Panc1 (cell line): ENCODE measurements around the gene DHRSX.

Experiments used
- POLR2AphosphoS5 ChIP-seq: IDR thresholded peaks from 2 replicates; pipeline ENCODE4 v1.6.1; 2012; ENCODE audit warnings: mild to moderate bottlenecking, low read depth, low read length, moderate library complexity
- TF ChIP-seq, protein P1 (sequence below): fragments of 450-650 bp; IDR thresholded peaks from 2 replicates; pipeline ENCODE4 v1.5.1; 2017; ENCODE audit warnings: mild to moderate bottlenecking

DNA sequence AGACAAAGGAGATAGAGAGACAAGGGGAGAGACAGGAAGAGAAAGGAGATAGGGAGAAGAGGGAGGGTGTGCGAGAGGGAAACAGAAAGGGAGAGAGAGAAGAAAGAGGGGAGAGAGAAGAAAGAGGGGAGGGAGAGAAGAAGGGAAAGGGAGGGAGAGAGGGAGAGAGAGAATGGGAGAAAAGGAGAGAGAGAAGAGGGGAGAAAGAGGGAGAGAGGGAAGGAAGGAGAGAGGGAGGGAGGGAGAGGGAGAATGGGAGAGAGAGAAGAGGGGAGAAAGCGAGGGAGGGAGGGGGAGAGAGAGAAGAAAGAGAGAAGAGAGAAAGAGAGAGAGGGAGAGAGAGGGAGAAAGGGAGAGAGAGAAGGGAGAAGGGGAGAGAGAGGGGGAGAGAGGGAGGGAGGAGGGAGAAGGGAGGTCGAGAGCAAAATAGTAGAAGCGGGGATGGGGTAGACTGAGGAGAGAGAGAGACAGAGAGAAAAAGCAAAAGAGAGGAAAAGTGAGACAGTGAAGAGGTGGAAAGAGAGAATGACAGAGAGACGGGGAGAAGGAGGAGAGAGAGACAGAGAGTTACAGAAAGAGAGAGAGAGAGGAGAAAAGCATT is 218.2 kb downstream of the DHRSX start:
- TF ChIP-seq POLR2AphosphoS5 = no peak
- TF ChIP-seq, protein P1, sequence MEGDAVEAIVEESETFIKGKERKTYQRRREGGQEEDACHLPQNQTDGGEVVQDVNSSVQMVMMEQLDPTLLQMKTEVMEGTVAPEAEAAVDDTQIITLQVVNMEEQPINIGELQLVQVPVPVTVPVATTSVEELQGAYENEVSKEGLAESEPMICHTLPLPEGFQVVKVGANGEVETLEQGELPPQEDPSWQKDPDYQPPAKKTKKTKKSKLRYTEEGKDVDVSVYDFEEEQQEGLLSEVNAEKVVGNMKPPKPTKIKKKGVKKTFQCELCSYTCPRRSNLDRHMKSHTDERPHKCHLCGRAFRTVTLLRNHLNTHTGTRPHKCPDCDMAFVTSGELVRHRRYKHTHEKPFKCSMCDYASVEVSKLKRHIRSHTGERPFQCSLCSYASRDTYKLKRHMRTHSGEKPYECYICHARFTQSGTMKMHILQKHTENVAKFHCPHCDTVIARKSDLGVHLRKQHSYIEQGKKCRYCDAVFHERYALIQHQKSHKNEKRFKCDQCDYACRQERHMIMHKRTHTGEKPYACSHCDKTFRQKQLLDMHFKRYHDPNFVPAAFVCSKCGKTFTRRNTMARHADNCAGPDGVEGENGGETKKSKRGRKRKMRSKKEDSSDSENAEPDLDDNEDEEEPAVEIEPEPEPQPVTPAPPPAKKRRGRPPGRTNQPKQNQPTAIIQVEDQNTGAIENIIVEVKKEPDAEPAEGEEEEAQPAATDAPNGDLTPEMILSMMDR = no peak
